NOMO-1 treated with DMSO at 0.1 percent for 48 hours (cell line): ENCODE measurements around the gene SNED1.

Source experiments
- DNase-seq: peaks from one replicate; lab custom pipeline; 2025; ENCODE audit not compliant: unreplicated experiment; lab: John Stamatoyannopoulos, UW

The SNED1 gene

GRCh38 chr2:241142063-241142462, 143.6 kb downstream of the SNED1 start:
- DNase-seq: no peak

GRCh38 chr2:241142593-241142992, 144.2 kb downstream of the SNED1 start:
- no peak for DNase-seq
